Measurements from ENCODE around the gene PPOX.

Gene PPOX

DNA sequence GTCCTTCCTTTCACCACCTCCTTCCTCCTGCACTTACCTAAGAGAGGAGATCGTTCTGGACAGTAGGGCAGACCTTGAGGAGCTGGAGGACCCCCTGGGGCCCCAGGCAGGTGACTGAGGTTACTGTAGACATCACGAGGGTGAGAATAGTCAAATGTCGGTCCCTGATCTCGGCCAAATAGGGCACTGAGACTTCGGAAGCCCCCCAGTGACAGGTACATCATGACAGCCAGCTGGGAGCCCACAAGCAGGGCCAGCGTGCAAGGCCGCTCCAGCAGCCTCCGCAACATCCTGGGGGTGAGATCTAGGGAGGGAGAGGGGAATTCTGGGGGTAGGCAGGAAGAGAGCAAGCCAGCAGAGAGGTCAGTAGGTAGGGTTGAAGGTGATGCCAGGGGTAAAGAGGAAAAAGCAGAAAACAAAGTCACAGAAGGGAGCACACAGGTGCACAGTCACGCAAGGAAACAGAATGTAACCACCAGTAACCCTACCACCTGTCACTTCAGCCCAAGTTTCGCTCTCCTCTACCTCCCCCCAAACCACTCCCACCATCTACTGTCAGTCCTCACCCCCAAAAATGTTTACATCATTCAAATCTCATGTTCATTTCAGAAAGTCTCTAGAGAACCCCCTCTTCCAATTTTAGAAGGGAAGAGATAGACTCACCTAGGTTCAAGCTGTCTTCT, 9.7 kb downstream of the PPOX start:
- DNase-seq (ENCODE audit: low read depth in 3 of 3), result no peak

DNA sequence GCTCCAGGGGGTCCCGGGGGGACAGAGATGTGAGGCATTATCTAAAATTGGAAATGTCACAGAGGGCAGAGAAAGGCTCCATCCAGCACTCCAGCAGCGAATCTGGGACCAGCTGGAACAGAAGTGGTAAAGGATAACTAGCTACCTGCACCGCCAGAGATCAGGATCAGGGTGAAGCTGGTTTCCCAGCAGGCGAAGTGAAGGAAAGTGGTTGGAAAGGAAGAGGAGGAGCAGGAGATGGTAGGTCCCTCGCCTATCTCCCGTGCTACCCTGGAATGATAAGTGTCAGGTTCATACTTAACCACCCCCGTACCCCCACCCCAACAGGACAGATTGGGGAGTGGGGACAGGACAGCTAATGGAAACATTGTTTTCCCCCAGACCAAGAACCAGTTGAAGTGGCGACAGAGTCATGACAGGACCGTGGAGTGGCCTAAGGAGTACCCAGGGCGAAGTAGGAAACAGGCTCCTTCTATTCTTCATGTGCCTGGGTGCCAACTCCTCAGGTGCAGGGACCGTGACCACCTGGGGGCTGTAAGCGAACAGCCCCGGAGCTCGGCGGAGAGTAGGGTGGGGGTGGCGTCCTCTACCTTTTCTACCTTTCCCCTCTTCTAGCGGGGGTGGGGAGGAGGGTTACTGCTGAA, 10.4 kb downstream of the PPOX start:
- no peak for DNase-seq (ENCODE audit: low read depth in 3 of 3)

DNA sequence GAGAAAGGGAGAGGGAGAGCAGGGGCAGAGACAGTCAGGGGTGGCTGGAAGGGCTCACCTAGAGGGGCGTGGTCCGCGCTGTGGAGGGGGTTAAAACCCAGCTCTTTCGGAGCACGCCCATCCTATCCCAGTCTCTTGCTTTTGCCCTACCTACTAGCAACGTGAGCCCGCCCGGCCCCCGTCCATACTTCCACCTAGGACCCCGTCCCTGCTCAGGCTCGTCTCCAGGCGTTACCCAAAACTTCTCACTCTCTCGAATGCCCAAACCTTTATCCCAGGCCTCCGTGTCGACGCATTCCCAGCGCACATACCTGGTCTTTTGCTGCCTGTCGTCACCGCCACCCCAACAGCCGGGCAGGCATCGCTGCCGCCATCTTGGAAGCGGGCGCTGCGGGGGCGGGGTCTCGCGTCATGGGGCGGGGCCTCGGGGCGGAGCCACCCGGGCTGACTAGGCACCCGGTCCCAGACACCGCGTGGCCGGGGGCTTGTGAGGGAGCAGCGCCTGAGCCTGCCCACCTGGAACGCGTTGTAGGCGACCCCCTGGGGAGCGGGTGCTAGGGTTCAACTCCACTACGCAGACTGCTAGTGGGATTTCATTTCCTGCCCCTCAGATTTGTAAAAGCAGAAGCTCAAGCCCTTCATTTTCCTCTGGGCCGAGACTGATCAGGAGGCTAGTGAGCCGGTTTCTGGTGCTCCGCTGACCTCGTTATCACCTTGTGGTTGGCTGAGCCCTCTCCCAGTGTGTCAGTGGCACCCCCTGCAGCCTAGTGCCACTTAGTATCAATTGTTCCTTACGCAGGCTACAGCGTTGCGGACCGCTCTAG, 11.1 kb downstream of the PPOX start, which contains the start of gene B4GALT3:
B4GALT3 (minus strand) TSS at position 396 of the 824 bp plus-strand sequence. CDS start 1,447 bp downstream, outside the sequence.
- peak; percentile 90 to 97 (median 95) for DNase-seq (ENCODE audit: low read depth in 3 of 3)

DNA sequence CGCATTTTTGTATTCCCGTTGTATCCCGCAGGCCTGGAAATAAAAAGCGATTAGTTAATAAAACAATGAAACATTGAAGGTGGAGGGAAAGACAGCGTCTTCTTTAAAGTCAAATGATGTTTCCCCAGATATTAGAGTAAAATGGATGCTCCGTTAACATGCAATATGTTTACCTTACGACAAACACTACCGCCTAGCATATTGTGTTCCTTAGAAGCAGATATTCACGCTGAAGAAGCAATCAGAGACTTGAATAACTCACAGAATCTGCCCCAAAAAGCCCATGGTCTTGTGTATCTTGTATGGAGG, 11.7 kb downstream of the PPOX start:
- DNase-seq (ENCODE audit: low read depth in 3 of 3), result no peak

DNA sequence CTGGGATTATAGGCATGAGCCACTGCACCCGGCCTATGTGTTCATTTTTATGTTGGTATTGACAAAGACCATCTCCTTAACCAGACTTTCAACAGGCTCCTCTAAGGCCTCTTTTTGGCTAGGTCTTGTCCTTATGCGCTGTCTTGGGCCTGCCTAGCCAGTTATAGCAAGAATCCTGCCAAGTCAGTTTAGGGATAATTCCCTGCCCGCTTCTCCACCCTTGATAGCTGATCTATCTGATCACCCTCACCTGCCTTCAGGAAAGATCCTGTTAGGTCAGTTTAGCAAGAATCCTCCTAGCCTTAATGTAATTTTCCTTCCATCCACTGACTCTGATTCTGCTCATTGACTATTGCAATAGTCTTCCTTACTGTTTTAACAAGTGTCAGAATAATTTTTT, 13.5 kb downstream of the PPOX start:
- DNase-seq (ENCODE audit: low read depth in 3 of 3), result no peak

DNA sequence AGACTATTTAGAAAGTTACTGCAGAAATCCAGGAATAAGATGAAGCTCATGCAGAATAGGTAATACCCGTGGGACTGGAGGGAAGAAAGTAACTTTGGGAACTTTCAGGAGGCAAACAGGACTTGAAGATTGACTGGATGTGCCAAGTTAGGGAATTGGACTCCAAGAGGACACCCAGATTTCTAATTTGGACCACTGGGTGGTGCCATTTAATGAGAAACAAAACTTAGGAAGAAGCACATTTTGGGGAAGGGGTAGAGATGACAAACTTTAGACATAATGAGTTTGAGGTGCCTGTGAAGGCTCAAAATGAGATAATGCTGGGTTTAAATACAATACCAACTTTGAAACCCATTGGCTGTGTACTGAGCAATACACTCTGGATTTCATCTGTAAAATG, 14.4 kb downstream of the PPOX start:
- no peak for DNase-seq (ENCODE audit: low read depth in 3 of 3)

DNA sequence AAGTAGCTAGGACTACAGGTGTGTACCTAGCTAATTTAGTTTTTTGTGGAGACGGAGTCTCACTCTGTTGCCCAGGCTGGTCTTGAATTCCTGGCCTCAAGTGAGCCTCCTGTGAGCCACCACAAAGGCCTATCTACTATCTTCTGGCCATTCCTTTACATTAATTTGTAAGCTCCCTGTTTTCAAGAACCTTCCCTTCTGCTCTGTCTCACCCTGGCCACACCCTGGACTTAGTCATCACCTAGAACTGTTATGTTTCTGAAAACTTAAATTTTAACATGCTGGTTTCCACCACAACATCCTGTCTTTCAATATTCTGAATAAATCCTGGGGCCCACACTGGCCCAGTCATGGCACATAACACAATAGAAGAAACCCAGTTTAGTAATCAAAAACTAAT, 16.0 kb downstream of the PPOX start:
- DNase-seq (ENCODE audit: low read depth in 3 of 3), result peak in 2 of 3 donors; percentile 50 to 57

DNA sequence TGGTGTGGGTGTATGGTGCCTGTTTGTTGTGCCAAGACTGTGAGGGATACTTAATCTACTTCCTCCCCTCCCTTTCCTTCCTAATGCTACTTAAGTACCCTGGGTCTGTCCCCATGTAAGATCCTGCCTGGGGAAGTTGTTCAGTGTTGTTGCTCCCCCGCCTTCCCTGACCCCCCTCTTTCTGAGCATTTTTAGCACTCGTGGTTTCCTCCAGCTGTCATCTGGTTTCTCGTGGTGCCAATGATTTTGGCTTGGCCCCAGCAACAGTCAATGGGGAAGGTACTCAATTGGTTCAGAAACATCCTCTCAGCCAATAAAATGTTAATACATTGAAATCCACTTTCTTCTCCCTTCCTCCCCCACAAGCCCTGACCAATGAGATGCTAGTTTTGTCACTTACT, 19.1 kb downstream of the PPOX start:
- DNase-seq (ENCODE audit: low read depth in 3 of 3), result peak; percentile 51 to 54 (median 53)

DNA sequence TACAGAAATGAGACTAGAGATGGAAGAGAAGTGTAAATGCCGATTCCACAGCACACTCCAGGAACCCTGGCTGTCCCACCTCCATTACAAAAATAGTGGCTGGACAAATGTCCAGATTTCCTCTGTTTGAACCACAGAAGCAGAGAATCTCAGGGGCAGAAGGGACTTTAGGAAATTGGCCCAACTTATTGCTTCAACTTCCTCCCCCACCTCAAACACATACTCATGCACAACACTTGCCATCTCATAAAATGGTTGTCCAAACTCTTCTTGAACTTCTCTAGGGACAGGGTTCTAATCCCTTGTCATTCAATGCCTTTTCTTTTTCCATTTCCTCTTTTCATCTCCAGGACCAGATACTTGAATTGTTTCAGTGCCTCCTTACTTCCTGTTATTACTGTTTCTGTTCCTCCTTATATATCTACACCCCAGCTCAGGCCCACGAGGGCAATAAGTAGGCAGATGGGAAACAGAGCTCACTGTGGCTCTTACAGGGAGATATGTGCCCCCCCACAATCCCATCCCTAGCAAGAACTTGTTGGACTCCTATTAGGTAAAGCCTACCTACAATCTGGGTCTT, 19.6 kb downstream of the PPOX start:
- no peak for DNase-seq (ENCODE audit: low read depth in 3 of 3)

DNA sequence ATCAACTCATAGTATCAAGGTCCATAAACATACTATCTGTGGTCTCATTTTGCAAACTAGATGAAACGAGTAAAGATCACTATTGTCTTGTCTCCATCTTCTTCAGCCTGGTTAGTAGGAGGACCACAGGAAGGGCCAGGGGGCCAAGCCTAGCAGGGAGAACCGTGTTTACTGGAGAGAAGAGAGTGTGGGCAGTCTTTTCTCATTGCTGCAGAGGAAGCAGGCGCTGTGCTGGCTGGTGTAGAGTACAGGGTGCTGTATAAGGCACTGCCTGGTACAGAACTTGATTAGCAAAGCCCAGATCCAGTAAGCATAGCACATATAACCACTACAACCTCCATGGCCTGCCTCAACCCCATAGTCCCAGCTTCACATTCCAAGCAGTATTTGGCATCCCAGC, 21.1 kb downstream of the PPOX start:
- no peak for DNase-seq (ENCODE audit: low read depth in 3 of 3)

DNA sequence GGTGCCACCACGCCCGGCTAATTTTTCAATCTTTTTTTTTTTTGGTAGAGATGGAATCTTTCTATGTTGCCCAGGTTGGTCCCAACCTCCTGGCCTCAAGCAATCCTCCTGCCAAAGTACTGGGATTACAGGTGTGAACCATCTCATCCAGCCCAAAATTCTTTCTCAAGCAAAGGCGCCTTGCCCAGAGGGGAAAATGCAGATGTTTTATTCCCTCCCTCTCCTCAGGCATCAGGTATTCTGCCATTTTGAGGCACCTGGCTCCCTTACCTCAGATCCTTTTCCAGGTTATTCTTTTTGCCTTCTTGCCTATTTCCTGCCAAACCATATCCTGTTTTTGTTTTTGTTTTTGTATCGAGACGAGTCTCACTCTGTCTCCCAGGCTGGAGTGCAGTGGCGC, 22.2 kb downstream of the PPOX start:
- DNase-seq (ENCODE audit: low read depth in 3 of 3), result no peak

DNA sequence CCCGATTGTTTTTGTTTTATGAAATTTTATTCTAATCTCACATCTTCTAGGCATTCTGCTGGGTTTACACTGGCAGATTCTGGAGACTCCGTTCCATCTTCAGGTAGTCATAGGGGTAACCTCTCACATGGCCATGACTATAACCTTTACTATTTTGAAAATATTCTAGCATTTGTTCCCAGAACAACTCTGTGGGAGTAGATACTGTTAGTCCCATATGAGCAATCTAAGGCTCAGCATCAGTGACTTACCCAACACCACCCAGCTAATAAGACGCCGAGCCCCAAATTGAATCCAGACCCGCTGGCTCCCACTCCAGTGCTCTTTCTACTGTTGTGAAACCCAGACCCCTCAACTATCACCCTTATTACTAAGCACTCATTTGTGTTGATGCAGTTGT, 22.8 kb downstream of the PPOX start:
- no peak for DNase-seq (ENCODE audit: low read depth in 3 of 3)

DNA sequence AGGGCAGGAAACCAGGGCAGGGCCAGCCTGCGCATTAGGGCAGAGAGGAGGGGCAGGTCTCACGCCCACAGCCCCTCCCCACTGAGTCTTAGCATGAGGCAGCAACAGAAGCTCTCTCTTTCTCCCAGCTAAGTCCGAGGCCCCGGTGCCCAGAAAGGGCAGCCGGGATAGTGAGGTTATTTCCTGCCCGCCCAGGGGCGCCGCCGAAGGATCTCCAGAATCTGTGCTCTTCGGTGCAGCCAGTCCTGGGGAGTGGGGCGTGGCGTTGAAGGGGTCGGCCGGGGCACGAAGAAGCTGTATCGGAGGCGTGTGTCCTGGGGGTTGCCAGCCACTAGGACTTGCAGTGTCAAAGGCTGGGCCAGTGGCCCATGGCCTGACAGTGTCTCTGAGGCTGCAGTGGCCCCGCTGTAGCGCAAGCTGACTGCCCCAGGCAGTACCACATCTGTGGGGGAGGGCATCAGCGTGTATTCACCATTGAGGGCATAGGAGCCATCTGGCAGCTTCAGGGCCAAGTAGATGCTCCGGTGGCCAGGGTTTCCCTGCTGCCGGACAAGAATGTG, 24.8 kb downstream of the PPOX start:
- DNase-seq (ENCODE audit: low read depth in 3 of 3), result no peak

DNA sequence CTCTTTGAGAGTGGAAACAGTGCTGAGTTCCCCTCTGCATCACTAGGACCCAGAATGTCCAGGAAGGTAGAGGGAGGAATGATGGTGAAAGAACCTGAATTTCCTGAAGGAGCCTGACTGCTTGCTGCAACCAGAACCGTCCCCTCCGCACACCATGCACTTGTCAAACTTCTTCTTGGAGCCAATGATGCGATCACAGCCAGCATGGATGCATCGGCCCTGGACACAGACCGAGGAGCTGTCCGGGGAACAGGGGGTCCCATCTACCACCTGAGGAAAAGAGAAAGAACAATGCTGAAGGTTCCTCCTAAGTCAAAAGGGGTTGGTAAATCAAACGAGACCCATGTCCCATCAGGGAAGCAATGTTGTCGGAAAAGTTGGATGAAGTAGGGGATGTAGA, 25.7 kb downstream of the PPOX start:
- no peak for DNase-seq (ENCODE audit: low read depth in 3 of 3)

DNA sequence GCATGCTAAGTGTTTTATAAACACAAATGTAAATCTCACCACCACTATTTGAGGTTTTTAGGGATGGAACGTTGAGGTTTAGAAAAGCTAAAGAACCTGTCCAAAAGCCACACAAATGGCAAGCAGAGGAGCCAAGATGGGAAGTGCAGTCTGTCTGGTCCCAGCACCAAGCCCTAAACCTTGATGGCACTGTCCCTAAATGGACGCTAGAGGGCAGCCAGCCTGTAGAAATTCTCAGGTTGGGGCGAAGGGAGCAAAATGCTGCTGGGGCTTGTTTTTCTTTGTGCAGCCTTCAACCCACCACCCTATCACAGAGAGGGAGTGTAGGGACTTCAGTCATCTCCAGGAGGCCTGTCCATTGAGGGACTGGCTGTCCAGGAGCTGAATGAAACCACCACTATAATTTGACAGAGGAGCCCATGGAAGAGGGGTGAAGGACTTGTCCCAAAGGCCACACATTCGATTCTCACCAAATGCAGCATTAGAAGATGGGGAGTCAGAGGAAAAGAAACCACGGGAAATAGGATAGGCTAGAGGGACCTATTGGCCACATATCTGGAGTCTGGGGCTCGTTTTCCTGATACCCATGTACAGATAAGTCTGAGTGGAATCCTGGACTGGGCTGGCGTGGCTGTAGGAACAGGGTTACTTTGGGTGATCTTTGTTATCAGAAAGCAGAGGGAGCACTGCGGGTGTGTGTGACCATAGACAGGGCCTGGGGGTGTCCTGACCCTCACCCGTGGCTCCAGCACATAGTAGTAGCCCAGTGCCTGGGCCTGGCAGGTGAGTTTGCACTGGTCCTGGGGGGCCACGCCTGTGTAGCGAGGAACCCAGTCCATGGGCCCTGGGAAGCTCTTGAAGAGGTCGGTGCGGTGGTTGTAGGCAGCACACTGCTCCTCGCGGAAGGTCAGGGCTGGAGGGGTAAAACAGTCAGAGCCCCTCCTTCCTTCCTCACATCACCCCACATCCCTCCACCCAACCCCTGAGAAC, 26.5 kb downstream of the PPOX start:
- DNase-seq (ENCODE audit: low read depth in 3 of 3), result peak; percentile 38 to 57 (median 44)

DNA sequence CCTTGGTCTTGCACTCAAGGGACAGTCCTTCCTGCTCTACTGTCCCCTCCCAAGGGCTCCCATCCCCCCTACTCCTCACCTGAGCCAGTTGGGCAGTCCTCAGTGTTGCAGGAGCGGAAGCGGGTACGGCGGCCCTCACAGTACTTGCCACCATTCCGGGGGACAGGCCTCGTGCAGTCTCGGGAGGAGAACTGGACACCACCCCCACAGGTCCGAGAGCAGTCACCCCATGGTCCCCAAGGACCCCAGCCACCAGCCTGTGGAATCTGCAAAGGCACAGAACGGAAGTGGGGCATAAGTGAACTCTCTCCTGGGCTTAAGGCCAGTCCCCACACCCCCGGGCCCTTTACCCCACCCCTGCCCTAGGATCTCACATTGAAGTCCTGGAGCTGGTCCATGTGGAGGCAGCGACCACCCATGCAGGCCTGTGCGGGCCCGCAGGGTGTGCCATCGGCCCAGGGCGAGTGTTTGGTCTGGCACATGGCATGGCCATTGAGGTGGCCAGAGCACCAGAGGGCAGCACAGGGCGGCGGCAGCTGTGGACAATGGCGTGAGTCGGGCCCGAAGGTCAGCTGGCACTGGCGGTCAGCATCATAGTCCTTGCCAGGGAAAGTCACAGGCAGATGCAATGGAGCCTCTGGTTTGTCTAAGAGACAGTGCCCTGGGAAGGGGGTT, 27.5 kb downstream of the PPOX start:
- no peak for DNase-seq (ENCODE audit: low read depth in 3 of 3)

DNA sequence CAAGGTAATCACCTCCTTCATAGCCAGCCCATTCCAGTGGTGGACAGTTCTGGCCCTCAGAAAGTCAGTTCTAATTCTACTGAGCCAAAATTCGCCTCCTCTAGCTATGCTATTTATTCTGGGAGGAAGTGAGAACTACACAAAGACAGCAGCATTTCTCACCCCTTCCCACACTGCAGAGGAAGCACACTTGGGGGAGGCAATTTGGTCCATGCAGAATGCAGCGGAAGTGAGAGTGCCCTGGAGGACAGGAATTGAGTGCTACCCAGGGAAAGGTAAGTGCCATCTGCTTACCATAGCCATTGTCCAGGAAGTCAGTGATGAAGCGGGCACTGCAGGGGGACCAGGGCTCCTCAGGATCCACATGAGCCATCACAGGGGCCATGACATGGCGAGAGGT, 28.9 kb downstream of the PPOX start:
- DNase-seq (ENCODE audit: low read depth in 3 of 3), result no peak

DNA sequence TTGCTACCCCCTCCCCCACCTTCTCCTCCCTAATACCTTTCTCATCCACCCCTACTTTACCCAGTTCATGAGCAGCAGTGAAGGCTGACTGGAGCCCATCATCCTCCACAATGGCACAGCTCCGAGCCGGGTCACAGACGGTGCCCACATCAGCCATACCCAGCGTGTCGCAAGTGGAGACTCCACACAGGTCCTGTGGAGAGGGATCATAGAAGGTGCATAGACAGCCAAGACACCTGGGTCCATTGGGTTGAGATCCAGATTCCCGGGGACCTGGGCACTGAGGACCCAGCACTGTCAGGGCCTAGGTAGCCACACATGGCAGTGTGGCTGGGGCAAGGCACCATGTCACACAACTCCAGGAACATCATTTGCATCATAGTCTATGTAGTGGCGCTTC, 29.9 kb downstream of the PPOX start:
- no peak for DNase-seq (ENCODE audit: low read depth in 3 of 3)

DNA sequence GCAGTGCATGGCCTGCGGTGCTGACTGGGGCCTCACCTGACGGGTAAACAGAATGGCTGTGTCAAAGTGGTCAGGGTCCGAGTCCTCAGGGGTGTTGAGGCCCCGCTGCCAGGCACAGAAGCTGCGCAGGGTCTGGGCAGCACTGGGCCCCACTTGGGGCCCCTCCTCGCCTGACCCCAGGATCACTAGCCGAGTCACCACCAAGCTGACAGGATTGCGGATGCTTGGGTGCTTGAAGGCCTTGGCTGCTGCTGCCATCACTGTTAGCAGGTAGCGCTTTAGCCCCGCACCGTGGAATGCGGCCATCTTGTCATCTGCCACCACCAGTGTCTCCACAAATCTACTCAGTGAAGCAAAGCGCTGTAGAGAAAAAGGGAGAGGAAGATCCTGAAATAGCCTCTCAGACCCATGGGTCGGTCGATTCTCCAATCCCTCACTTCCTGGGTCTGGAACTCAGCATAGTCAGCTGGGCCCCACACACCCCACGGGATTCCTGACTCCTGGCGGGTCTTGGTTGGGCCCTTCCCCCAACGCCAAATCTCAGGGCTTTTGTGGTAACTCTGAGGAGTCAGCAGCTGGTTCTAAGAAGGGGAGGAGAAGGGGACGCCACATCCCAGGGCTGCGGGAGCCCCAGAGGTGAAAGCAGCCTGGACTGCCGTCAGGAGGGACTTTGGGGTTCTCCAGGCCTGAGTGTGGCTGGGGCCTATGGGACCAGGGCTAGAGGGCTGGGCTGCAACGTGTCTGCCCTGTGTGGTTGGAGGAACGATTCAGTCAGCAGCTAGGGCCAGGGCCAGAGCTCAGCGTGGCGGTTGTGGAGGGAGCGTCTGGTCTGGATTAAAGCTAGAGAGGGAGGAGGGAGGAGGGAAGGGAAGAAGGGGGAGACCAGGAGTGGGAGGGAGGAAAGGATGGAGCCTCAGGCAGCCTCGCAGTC, 30.6 kb downstream of the PPOX start:
- DNase-seq (ENCODE audit: low read depth in 3 of 3), result no peak

All from stimulated activated CD4-positive, alpha-beta T cell treated with anti-CD3 and anti-CD28 coated beads, TNF-alpha, amount 100 ng/mL, for 48 hours (primary cell).